GM12878 (cell line): ENCODE data around the gene UBE2E1. TPM values are rescaled to one million over a fixed set of nuclear protein-coding genes. Genes with fewer than 3 reads are reported as not detected.

Source experiments
- ATAC-seq: fragments of 200-7000 bp; cut with Tn5 transposase; 3 replicates; pipeline ENCODE4 v1.9.1; 2020; ENCODE audit warnings: mild to moderate bottlenecking, moderate library complexity
- BruUV-seq: library from RNA; stranded (reverse); fragments of 400-500 nt; replicated peaks from 2 replicates; lab custom pipeline; 2021; lab: Mats Ljungman, UMichigan
- CTCF ChIA-PET: fragments of 300-600 bp; sonication (Branson Sonifier 250); formaldehyde crosslinking; extraction: SDS; loops from one replicate; lab custom pipeline; 2021; ENCODE audit warnings: inconsistent platforms; lab: Yijun Ruan, JAX
- POLR2A ChIA-PET: fragments of 350-600 bp; formaldehyde crosslinking; extraction: SDS; loops from one replicate; lab custom pipeline; 2021; ENCODE audit warnings: inconsistent platforms; lab: Charles Lee
- RAD21 ChIA-PET: fragments of 300-600 bp; sonication (Branson Sonifier 250); formaldehyde crosslinking; loops from one replicate; lab custom pipeline; 2023; ENCODE audit warnings: antibody characterized with exemption; ENCODE audit not compliant: unreplicated experiment; lab: Charles Lee
- SMC1A ChIA-PET: fragments of 300-600 bp; sonication (Branson Sonifier 250); formaldehyde crosslinking; loops from one replicate; lab custom pipeline; 2023; ENCODE audit not compliant: unreplicated experiment, uncharacterized antibody; lab: Charles Lee
- DNase-seq: peaks from one replicate; pipeline ENCODE4 v3.0.0-alpha.2; 2011; ENCODE audit warnings: low read depth, low spot score
- FAIRE-seq: peaks from 3 replicates; lab custom pipeline; 2011; peaks lifted over from hg19 to GRCh38; lab: Jason Lieb, UNC
- H2AFZ ChIP-seq: 2 replicates; pipeline ENCODE4 v1.6.0; 2011; ENCODE audit warnings: low read depth, low read length, control low read depth; ENCODE audit not compliant: control insufficient read depth
- H3K27ac ChIP-seq: 2 replicates; pipeline ENCODE4 v1.5.1; 2011; ENCODE audit warnings: control low read depth; ENCODE audit not compliant: control insufficient read depth, insufficient read depth
- H3K27me3 ChIP-seq, 2 experiments: replicated peaks in 1 of 2; 2 replicates each; pipeline versions ENCODE4 v1.6.0 to v1.6.1; 2011; ENCODE audit warnings: low read length in 1 of 2; ENCODE audit not compliant: control insufficient read depth in 2 of 2, insufficient read depth in 2 of 2
- H3K36me3 ChIP-seq, 2 experiments: 2 replicates each; pipeline ENCODE4 v1.5.1; 2011; ENCODE audit warnings: low read length in 1 of 2; ENCODE audit not compliant: control insufficient read depth in 2 of 2, insufficient read depth in 2 of 2
- H3K4me1 ChIP-seq: 2 replicates; pipeline ENCODE4 v1.6.1; 2011; ENCODE audit warnings: mild to moderate bottlenecking, low read length, moderate library complexity, mixed read lengths; ENCODE audit not compliant: control insufficient read depth, insufficient read depth
- H3K4me2 ChIP-seq: 2 replicates; pipeline ENCODE4 v1.6.0; 2011; ENCODE audit warnings: control low read depth; ENCODE audit not compliant: control insufficient read depth, insufficient read depth
- H3K4me3 ChIP-seq: fragments of 200-600 bp; sonication (generic); 2 replicates; pipeline ENCODE4 v1.5.1; 2016
- H3K79me2 ChIP-seq: 2 replicates; pipeline ENCODE4 v1.6.0; 2011; ENCODE audit warnings: low read length; ENCODE audit not compliant: control insufficient read depth, insufficient read depth
- H3K9ac ChIP-seq: 2 replicates; pipeline ENCODE4 v1.8.0; 2011; ENCODE audit warnings: low read length, control low read depth, mixed read lengths; ENCODE audit not compliant: control insufficient read depth, insufficient read depth
- H3K9me3 ChIP-seq: replicated peaks from 3 replicates; pipeline ENCODE4 v1.5.1; 2011; ENCODE audit warnings: mild to moderate bottlenecking, low read length; ENCODE audit not compliant: control insufficient read depth, insufficient read depth
- H4K20me1 ChIP-seq: 2 replicates; pipeline ENCODE4 v1.6.0; 2011; ENCODE audit not compliant: control insufficient read depth, insufficient read depth
- ESRRA ChIP-seq: IDR thresholded peaks from 2 replicates; pipeline ENCODE4 v1.6.1; 2012; ENCODE audit warnings: mild to moderate bottlenecking, low read length, improper control_type of control experiment
- NFIC ChIP-seq: IDR thresholded peaks from 2 replicates; pipeline ENCODE4 v1.6.1; 2012; ENCODE audit warnings: low read depth, mild to moderate bottlenecking, inconsistent platforms, low read length, moderate library complexity
- NR2F1 ChIP-seq: fragments of 450-650 bp; conservative IDR thresholded peaks from 2 replicates; pipeline ENCODE4 v1.6.1; 2017; ENCODE audit warnings: mild to moderate bottlenecking
- RAD21 ChIP-seq: IDR thresholded peaks from 2 replicates; pipeline ENCODE4 v1.6.1; 2011; ENCODE audit warnings: mild to moderate bottlenecking, low read depth, low read length, moderate library complexity; ENCODE audit not compliant: insufficient read depth
- RUNX3 ChIP-seq: IDR thresholded peaks from 2 replicates; pipeline ENCODE4 v1.6.1; 2012; ENCODE audit warnings: low read length, inconsistent platforms
- YBX1 ChIP-seq: fragments of 450-650 bp; IDR thresholded peaks from 2 replicates; pipeline ENCODE4 v1.6.1; 2016; ENCODE audit warnings: antibody characterized with exemption
- ZNF24 ChIP-seq: fragments of 450-650 bp; IDR thresholded peaks from 2 replicates; pipeline ENCODE4 v1.6.1; 2017; ENCODE audit warnings: antibody characterized with exemption, mild to moderate bottlenecking
- WGBS: methylation state at CpG from one replicate; pipeline ENCODE4 v1.1.6; 2016; ENCODE audit warnings: low lambda C conversion rate; ENCODE audit not compliant: insufficient replicate concordance, insufficient coverage; ENCODE audit errors: missing lambda C conversion rate; 5-methylcytosine and 5-hydroxymethylcytosine counted together
- in situ Hi-C: fragments of 300-500 bp; cut with MboI; formaldehyde crosslinking; loops from 9 replicates; pipeline ENCODE4 v1.14.3; 2018; ENCODE audit warnings: mixed read lengths
- intact Hi-C: fragments of 100-400 bp; cut with micrococcal nuclease; formaldehyde crosslinking; loops from one replicate; pipeline ENCODE4 v1.14.2; 2022; ENCODE audit not compliant: unreplicated experiment
- polyA plus RNA-seq, 11 experiments: library from polyadenylated mRNA; depleted of rRNA in 4 of 11; unstranded in 6 of 11; stranded (reverse) in 5 of 11; fragments of >200 nt; fragmentation: Nextera tagmentation in 4 of 11; fragmentation: Illumina TruSeq in 1 of 11; extraction: Ambion mirVana in 4 of 11; extraction: Trizol in 1 of 11; gene quantifications; 1 replicate in 1 of 11; 2 replicates in 10 of 11; pipeline versions ENCODE4 v1.2.1 to v1.2.3, GENCODE V29; 2011 to 2016; ENCODE audit warnings: inconsistent platforms in 2 of 11, missing spikeins in 2 of 11, low read depth in 1 of 11
- total RNA-seq, 4 experiments: library from RNA; depleted of rRNA in 3 of 4; stranded (reverse); fragments of >200 nt in 3 of 4; fragmentation: Illumina TruSeq in 1 of 4; extraction: Trizol in 1 of 4; gene quantifications; 2 replicates each; pipeline versions ENCODE4 v1.2.1 to v1.2.3, GENCODE V29; 2013 to 2021
- TF ChIP-seq, protein P1 (sequence below): fragments of 450-650 bp; IDR thresholded peaks from 2 replicates; pipeline ENCODE4 v1.6.1; 2014; ENCODE audit warnings: mild to moderate bottlenecking
- TF ChIP-seq, protein P2 (sequence below): fragments of 450-650 bp; formaldehyde crosslinking; IDR thresholded peaks from 2 replicates; pipeline ENCODE4 v1.4.0; 2022; ENCODE audit warnings: mild to moderate bottlenecking, moderate library complexity
- TF ChIP-seq, protein P3 (sequence below): fragments of 450-650 bp; IDR thresholded peaks from 2 replicates; pipeline ENCODE4 v1.6.1; 2016; ENCODE audit warnings: mild to moderate bottlenecking, moderate library complexity, borderline replicate concordance
- TF ChIP-seq, protein P4 (sequence below): IDR thresholded peaks from 2 replicates; pipeline ENCODE4 v1.6.1; 2011; ENCODE audit warnings: mild to moderate bottlenecking, low read depth, low read length, moderate library complexity; ENCODE audit not compliant: insufficient replicate concordance
- TF ChIP-seq, protein P5 (sequence below): fragments of 450-650 bp; IDR thresholded peaks from 2 replicates; pipeline ENCODE4 v1.6.1; 2016; ENCODE audit warnings: mild to moderate bottlenecking

The UBE2E1 gene
- total and polyA plus RNA-seq, 10 of the 15 experiments (the other 5 are each of a cell fraction or from before 2014, with no cell fraction given), result 18.7 to 425 (median 147) TPM

- SMC1A ChIA-PET, result interaction anchor here (0.8 to 1.7 kb wide), 7 partner anchors 10 to 603 kb away, joined by 3 to 4 read pairs (median 3); no protein-coding TSS in a partner anchor
- TF ChIP-seq, protein P1, sequence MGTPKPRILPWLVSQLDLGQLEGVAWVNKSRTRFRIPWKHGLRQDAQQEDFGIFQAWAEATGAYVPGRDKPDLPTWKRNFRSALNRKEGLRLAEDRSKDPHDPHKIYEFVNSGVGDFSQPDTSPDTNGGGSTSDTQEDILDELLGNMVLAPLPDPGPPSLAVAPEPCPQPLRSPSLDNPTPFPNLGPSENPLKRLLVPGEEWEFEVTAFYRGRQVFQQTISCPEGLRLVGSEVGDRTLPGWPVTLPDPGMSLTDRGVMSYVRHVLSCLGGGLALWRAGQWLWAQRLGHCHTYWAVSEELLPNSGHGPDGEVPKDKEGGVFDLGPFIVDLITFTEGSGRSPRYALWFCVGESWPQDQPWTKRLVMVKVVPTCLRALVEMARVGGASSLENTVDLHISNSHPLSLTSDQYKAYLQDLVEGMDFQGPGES, result no peak
- no peak for TF ChIP-seq ESRRA
- no peak for TF ChIP-seq RAD21
- TF ChIP-seq, protein P2, sequence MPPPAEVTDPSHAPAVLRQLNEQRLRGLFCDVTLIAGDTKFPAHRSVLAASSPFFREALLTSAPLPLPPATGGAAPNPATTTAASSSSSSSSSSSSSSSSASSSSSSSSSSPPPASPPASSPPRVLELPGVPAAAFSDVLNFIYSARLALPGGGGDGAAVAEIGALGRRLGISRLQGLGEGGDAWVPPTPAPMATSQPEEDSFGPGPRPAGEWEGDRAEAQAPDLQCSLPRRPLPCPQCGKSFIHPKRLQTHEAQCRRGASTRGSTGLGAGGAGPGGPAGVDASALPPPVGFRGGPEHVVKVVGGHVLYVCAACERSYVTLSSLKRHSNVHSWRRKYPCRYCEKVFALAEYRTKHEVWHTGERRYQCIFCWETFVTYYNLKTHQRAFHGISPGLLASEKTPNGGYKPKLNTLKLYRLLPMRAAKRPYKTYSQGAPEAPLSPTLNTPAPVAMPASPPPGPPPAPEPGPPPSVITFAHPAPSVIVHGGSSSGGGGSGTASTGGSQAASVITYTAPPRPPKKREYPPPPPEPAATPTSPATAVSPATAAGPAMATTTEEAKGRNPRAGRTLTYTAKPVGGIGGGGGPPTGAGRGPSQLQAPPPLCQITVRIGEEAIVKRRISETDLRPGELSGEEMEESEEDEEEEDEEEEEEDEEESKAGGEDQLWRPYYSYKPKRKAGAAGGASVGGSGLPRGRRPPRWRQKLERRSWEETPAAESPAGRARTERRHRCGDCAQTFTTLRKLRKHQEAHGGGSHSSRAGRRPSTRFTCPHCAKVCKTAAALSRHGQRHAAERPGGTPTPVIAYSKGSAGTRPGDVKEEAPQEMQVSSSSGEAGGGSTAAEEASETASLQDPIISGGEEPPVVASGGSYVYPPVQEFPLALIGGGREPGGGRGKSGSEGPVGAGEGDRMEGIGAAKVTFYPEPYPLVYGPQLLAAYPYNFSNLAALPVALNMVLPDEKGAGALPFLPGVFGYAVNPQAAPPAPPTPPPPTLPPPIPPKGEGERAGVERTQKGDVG, result no peak
- TF ChIP-seq RUNX3, result no peak
- no peak for TF ChIP-seq ZNF24
- TF ChIP-seq, protein P3, sequence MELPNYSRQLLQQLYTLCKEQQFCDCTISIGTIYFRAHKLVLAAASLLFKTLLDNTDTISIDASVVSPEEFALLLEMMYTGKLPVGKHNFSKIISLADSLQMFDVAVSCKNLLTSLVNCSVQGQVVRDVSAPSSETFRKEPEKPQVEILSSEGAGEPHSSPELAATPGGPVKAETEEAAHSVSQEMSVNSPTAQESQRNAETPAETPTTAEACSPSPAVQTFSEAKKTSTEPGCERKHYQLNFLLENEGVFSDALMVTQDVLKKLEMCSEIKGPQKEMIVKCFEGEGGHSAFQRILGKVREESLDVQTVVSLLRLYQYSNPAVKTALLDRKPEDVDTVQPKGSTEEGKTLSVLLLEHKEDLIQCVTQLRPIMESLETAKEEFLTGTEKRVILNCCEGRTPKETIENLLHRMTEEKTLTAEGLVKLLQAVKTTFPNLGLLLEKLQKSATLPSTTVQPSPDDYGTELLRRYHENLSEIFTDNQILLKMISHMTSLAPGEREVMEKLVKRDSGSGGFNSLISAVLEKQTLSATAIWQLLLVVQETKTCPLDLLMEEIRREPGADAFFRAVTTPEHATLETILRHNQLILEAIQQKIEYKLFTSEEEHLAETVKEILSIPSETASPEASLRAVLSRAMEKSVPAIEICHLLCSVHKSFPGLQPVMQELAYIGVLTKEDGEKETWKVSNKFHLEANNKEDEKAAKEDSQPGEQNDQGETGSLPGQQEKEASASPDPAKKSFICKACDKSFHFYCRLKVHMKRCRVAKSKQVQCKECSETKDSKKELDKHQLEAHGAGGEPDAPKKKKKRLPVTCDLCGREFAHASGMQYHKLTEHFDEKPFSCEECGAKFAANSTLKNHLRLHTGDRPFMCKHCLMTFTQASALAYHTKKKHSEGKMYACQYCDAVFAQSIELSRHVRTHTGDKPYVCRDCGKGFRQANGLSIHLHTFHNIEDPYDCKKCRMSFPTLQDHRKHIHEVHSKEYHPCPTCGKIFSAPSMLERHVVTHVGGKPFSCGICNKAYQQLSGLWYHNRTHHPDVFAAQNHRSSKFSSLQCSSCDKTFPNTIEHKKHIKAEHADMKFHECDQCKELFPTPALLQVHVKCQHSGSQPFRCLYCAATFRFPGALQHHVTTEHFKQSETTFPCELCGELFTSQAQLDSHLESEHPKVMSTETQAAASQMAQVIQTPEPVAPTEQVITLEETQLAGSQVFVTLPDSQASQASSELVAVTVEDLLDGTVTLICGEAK, result no peak
- no peak for TF ChIP-seq NFIC
- TF ChIP-seq, protein P4, sequence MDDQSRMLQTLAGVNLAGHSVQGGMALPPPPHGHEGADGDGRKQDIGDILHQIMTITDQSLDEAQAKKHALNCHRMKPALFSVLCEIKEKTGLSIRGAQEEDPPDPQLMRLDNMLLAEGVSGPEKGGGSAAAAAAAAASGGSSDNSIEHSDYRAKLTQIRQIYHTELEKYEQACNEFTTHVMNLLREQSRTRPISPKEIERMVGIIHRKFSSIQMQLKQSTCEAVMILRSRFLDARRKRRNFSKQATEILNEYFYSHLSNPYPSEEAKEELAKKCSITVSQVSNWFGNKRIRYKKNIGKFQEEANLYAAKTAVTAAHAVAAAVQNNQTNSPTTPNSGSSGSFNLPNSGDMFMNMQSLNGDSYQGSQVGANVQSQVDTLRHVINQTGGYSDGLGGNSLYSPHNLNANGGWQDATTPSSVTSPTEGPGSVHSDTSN, result no peak
- TF ChIP-seq NR2F1, result no peak
- TF ChIP-seq, protein P5, sequence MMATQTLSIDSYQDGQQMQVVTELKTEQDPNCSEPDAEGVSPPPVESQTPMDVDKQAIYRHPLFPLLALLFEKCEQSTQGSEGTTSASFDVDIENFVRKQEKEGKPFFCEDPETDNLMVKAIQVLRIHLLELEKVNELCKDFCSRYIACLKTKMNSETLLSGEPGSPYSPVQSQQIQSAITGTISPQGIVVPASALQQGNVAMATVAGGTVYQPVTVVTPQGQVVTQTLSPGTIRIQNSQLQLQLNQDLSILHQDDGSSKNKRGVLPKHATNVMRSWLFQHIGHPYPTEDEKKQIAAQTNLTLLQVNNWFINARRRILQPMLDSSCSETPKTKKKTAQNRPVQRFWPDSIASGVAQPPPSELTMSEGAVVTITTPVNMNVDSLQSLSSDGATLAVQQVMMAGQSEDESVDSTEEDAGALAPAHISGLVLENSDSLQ, result no peak
- TF ChIP-seq YBX1, result no peak
- no peak overlapping the region for H3K27ac ChIP-seq
- no peaks in the 10 kb centered on the region for H3K9me3 ChIP-seq
- no TSS peak for BruUV-seq
- H3K4me3 ChIP-seq, result no peak overlapping the region
- intact Hi-C loops (no loop called here), in situ Hi-C loops (no loop called here)
- H3K9ac ChIP-seq, result no peak overlapping the region
- DNase-seq (no peak), ATAC-seq (no peak), FAIRE-seq (peak; percentile 56)
- POLR2A ChIA-PET, result no interaction called here
- no peaks in the 10 kb centered on the region for H4K20me1 ChIP-seq
- CTCF ChIA-PET, result interaction anchor here (0.9 to 1.8 kb wide), 2 partner anchors 150 to 396 kb away, joined by 5 read pairs; no protein-coding TSS in a partner anchor
- peaks cover 0 to 2% of the 10 kb centered on the region in 2 experiments; a peak in 1 of 4 replicates for H3K27me3 ChIP-seq
- H2AFZ ChIP-seq, result no peak overlapping the region
- H3K36me3 ChIP-seq, result no peaks in the 10 kb centered on the region
- RAD21 ChIA-PET, result interaction anchor here (1.6 kb wide), 1 partner anchor 37 kb away, joined by 6 read pairs; no protein-coding TSS in a partner anchor
- 77% methylated on average over 5 of the region's 5 CpGs for WGBS
- H3K4me2 ChIP-seq, result no peak overlapping the region
- H3K79me2 ChIP-seq, result no peaks in the 10 kb centered on the region
- peaks cover 14% of the 10 kb centered on the region for H3K4me1 ChIP-seq
Observed at GRCh38 chr3:23798456-23798855, 7.3 kb upstream of the UBE2E1 start.
